HG03469 (cell line): Measurements from ENCODE around the gene MED29.

Experiments used
- ATAC-seq: cut with Tn5 transposase; IDR thresholded peaks from one replicate; pipeline ENCODE4 v1.9.1; 2021; ENCODE audit warnings: mild to moderate bottlenecking, moderate library complexity, moderate number of reproducible peaks; ENCODE audit not compliant: unreplicated experiment

MED29 gene, protein sequence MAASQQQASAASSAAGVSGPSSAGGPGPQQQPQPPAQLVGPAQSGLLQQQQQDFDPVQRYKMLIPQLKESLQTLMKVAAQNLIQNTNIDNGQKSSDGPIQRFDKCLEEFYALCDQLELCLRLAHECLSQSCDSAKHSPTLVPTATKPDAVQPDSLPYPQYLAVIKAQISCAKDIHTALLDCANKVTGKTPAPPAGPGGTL

GRCh38 chr19:39390751-39391437 is at the start of gene MED29, which contains the start of gene PAF1:
Gene MED29 (plus strand): TSS chr19:39391378. CDS start chr19:39391423, 45 bp downstream.
Gene PAF1 (minus strand): TSS chr19:39391106. CDS start chr19:39390864, 242 bp downstream.
- peak; percentile 81 for ATAC-seq

DNA sequence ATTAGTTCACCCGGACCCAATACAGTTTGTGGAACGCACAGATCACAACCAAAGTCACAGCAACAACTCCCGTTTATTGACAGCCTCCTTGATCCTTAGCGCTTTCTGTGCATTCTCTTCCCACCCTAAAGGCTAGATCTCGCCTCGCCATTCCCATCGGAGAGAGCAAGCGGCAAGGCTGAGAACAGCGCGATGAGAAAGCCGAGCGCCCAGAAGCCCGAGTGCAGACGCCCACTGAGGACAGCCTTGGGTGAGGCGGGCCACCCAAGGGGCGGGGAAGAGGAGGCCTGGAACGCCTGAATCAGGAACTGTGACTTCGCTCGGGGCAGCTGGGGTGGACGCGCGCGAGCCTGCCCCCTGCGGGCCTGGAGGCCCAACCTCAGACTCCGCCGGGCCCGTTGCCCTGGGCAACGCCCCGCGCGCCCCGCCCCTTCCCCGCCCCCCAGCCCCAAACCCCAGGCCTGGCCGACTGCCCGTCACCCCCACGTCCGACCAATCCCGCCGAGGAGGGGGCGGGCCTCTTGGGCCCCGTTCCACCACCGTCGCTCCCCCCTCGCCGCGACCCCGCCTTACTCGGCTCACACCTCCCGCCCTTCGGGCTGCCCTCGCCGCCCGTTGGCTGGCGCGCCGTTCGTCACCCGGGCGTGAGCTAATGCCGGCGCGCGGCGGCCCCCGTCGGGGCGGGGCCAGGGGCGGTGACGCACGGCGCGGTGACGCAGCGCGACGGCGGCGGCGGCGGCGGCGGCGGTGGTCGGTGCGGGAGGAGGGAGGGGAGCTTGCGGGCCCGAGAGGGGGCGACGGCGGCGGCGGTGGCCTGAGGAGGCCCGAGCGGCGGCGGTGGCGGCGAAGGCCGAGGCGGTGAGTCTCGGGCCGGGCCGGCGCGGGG is 49.2 kb upstream of the MED29 start, which contains the start of gene SAMD4B:
SAMD4B (plus strand) TSS at position 703 of the 886 bp plus-strand sequence. CDS start 14,473 bp downstream, outside the sequence.
- ATAC-seq, result peak; percentile 77

DNA sequence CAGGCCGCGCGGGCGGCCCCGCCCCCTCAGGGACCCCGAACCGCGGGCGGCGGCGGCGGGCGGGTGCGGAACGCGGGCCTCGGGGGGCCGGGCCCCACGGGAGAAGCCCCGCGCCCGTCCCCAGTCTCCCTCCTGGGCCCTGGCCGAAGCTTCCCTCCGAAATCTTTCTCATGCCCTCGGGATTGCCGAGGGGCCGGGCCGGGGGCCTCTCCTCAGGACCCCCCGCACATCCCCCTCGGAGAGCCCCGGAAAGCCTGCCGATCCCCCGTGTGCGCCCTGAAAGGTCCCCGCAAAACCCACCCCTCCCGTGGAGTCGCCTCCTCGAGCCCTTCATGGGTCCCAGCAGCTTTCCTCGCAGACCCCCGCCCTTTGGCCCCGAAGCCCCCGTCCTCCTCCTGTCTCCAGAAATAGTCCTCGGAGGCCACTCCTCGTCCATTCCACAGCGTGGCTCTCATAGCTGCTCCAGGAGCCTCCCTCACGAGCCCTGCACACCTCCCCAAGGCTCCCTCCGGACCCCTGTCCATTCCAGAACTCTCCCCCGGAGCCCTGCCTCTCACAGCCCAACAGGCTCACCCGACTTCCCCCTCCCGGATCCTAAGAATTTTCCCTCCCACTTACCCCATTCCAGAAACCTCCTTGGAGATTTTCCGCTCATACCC is 48.4 kb upstream of the MED29 start:
- ATAC-seq, result no peak

- no peak for ATAC-seq
Measured at GRCh38 chr19:39345956-39346355, 45.2 kb upstream of the MED29 start.

DNA sequence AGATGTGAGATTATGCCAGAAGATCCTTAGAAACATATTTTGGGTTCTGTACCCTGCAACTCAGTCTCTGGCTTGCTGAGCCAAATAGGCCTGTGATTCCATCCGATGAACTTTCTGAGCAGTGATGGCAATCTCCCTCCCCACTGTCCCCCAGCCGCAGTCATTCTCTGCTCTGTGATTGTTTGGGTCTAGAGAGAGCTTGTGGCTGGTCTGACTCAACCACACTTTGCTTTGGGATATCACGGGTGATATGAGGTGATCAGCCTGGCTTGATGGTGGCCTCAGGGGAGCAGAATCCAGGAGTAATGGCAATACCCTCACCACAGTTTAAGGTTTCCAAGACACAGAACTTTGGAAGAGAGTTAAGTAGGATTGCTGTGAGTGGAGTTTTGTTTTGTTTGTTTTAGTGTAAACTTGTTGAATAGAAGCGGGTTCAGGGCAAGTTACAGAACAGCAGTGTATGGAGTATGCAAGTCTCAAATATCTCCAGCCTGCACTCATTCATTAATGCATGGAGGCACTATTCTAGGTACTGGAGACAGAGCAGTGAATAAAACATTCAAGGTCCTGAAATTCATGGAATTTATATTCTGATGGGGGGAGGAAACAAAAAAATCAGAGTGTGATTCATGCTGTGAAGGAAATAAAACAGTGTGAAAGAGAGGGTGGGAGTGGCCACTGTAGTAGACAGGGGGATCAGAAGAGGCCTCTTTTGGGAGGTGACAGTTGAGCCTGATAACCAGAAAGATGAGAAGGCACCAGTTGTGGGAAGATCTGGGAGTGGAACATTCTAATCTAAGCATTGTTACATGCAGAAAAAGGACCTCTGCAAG is 43.6 kb upstream of the MED29 start:
- ATAC-seq, result no peak

DNA sequence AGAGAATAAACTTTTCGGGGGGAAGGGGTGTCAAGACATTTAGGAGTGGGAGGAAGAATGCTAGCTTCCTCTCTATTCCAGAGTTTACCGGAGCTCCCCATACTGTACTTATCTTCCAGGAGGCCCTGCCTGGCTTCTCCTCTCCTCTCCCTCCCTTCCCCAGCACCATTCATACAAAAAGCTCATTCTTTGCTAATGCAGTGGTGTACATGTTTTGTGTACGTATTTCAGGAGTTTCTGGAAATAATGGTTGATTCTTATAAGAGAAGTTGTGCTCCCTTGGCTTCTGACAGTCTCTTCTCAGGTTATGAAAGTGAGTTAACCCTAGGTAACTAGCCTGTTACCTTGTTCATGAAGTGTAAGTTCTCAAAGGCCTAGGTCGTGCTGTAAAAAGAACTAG is 41.9 kb upstream of the MED29 start:
- ATAC-seq, result no peak

- ATAC-seq, result no peak
Measured at GRCh38 chr19:39350156-39350555, 41.0 kb upstream of the MED29 start.

DNA sequence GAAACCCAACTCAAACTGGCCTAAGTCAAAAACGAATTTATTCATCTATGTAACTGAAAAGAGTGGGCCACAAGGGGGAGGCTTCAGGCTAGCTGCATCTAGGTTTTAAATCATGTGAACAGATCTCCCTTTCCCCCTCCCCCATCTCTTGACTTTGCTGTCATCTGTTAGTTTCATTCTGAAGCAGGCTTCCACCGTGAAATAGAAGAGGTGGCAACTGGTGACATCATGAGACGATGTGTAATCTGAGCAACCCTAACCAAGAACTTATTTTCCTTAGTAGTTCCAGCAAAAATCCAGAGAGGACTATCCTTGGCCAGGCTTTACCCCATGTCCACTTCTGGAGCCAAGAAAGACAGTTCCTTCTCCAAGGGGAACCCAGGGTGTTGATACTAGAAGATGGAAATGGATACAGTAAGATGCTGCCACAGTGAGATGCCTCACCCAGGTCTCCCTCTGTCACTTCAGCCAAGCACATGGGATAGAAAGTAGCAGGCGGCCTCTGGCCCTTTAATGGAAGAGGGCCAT is 39.6 kb upstream of the MED29 start:
- peak; percentile 47 for ATAC-seq

DNA sequence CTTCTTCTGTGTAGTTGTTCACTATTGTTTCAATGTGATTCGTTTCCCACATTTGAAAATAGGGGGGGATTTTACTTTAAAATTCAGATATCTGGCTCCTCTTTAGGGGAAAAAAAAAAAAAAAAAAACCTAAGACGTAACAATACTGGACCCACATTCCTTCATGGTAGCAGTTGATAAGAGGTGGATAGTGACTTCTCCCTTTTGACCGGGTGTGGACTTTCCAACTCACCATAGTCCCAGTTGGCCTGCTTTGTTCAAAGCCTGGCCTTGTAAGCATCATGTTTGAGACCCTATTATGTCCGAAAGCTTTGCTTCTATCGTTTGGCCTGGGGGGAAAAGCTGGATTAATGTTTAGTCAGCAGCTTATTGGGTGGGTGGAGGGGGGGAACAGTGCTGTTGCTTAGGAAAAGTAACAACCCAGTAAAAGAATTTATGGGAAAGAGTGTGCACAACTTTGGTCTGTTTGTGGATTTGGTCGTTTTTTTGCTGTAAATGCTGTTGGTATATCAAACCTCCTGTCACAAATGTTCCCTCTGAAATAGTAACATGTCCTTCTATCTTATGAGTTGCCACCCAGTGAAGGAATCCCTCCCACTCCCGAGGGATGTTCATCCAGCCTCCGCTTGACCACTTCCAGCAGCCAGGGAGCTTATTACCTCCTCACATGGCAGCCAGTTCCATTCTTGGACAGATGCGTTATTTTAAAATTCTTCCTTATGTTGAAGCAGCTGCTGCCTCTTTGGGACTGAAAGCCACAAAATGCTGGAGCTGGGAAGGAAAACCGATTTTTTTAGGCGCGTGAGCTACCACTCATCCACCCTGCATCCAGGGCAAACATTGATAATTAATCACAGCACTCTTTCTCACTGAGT is 38.6 kb upstream of the MED29 start:
- no peak for ATAC-seq

GRCh38 chr19:39355253-39355652 is 35.9 kb upstream of the MED29 start:
- ATAC-seq, result no peak

DNA sequence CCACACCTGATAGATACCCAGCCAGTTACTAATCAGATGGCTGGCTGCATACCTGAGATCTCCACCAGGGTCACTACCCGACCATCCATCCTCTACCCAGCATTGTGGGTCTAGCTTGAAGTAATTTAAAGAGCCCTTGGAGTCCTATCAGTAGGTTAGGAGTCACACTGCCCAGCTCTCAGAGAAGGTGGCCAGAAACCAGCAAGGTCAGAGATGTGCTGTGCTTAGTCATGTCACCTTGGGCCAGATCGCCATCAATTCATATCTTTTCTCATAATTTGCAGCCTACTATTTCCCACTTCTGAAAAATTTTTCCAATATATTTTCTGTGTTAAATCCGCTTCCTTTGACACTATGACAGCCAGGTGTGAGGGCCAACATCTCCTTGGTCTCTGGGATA is 35.1 kb upstream of the MED29 start:
- no peak for ATAC-seq

- no peak for ATAC-seq
Measured at GRCh38 chr19:39356647-39357046, 34.5 kb upstream of the MED29 start.

DNA sequence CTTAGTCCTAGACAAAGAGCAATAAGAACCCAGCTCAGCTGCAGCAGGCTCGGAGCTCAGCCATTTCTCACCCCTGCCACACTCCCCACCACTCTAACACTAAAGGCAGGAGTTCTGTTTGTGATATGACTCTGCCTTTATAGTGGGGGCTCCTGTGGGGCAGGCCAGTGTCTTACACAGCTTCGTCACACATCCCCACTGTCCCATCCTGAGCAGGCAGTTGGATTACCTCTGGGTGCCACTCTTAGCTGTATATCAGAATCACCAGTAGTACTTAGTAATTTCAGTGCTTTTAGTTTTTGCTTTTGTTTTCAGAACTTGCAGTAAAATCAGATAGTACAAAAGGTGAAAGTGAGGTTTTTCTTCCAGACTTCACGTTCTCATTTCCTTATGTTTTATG is 32.2 kb upstream of the MED29 start:
- ATAC-seq, result no peak

DNA sequence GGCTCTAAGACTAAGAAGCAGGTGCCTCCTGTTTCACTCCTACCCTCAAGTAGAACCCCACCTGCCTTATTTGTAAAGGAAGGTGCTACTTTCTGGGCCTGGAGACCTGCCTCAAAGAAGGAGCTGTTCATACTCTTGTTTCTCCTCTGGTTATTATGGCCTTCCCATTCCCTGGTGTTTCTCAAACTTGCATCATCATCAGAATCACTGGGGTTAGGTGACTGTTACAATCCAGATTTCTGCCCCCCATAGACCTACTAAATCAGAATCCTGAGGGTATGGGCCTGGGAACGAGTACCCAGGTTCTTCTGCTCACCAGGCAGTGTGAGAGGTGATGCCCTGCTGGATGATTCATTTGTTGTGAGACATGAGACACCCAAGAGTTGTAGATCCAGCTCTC is 30.6 kb upstream of the MED29 start:
- ATAC-seq, result no peak

DNA sequence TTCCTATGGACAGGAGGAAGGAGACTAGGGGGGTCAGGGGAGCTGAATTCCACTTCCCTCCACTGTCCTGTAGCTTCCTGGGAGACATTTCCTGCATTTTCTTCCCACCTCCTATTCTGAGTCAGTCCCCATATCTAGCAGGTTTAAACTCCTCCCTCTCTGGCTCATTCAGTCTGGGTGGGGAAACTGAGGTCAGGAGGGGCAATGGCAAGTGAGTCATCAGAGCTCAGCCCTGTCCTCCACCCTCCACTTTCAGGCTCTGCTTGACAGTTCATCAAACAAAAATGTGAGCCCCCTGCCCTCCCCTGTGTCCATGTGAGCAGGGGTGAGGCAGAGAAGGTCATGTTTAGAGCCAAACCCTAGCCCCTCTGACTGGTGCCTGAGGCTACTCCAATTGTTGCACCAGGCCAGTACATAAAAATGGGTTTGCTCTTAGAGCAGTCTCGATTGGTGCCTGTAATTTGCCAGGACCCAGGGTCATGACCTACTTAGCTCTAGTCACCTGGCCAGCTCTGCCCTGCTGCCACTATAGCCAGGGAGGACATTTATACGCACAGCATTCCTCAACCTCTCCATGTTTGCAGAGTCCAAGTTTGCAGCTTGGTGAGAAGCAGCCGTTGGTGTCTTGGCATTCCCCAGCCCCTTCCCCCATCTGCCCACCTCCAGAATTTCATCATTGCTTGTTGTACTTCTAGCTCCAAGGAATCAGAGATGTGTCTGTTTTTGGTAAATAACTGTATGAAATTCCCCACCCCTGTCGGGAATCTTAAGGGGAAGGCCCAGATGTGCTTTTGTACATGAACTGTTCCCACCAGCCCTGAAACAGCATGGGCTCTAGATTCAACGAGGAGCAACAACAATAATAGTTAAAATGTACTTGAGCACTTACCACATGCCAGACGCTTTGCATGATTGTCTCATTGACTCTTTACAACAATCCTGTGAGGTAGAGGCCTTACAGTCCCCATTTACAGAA is 28.2 kb upstream of the MED29 start:
- no peak for ATAC-seq

DNA sequence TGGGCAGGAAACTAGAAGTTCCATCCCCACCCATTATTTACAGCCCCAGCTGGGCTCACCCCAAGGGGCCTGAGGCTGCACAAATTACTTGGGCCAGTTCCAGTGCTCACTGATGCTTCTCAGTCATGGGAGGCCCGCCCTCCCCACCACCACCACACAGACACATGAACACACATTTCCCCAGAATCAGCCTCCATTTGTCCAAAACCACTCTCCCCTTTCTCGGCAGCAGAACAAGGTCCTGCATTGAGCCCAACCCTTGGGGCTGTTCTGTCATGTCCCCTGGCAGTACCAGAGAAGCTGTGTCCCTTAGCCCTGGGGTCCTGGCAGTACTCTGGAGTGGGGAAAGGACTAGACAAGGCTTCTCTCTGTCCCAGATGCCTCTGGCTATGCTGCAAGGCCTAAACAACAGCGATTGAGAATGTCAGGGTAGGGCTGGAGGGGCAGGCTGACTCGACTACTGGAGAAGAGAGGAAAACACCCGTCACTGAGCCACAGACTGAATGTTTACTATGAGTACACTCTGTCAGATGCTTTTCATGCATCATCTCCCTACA is 27.2 kb upstream of the MED29 start:
- no peak for ATAC-seq

- ATAC-seq, result no peak
Measured at GRCh38 chr19:39365531-39365930, 25.6 kb upstream of the MED29 start.
